HUES64 (cell line): ENCODE results near the gene NSUN5.
"Not testable (repeated sequence)": the region's sequence is repeated elsewhere in the genome, so short reads cannot be mapped to it uniquely, and the experiment has no call there.

Experiments
- H3K27ac ChIP-seq: 2 replicates; pipeline ENCODE4 v1.7.0; 2013; ENCODE audit warnings: low read depth, low read length, inconsistent platforms
- H3K27me3 ChIP-seq: 2 replicates; pipeline ENCODE4 v1.6.1; 2013; ENCODE audit warnings: mild to moderate bottlenecking, low read length; ENCODE audit not compliant: insufficient read depth
- H3K36me3 ChIP-seq: 2 replicates; pipeline ENCODE4 v1.6.1; 2013; ENCODE audit warnings: mild to moderate bottlenecking, low read length; ENCODE audit not compliant: insufficient read depth
- H3K4me1 ChIP-seq: 2 replicates; pipeline ENCODE4 v1.6.1; 2013; ENCODE audit warnings: mild to moderate bottlenecking, low read length, moderate library complexity; ENCODE audit not compliant: insufficient read depth
- H3K4me3 ChIP-seq: 2 replicates; pipeline ENCODE4 v1.5.1; 2013; ENCODE audit warnings: mild to moderate bottlenecking, low read length, moderate library complexity
- H3K9ac ChIP-seq: 2 replicates; pipeline ENCODE4 v1.6.1; 2013; ENCODE audit warnings: mild to moderate bottlenecking, low read depth, low read length
- H3K9me3 ChIP-seq: 2 replicates; pipeline ENCODE4 v1.6.1; 2013; ENCODE audit warnings: low read depth, low read length; ENCODE audit not compliant: insufficient read depth
- WGBS: fragments of 150-250, 120-280 bp; methylation state at CpG from one replicate; pipeline ENCODE4 v1.1.7; 2013; ENCODE audit warnings: missing lambda C conversion rate; 5-methylcytosine and 5-hydroxymethylcytosine counted together

NSUN5 gene

GRCh38 chr7:73343671-73344380, 35.2 kb upstream of the NSUN5 start:
- Histone ChIP-seq H3K9ac (no peak overlapping the region), H3K27me3 (no peaks in the 10 kb centered on the region), H3K9me3 (no peaks in the 10 kb centered on the region), H3K27ac (no peak overlapping the region), H3K4me1 (peaks cover 12% of the 10 kb centered on the region), H3K36me3 (no peaks in the 10 kb centered on the region), H3K4me3 (no peak overlapping the region)
- 89% methylated on average over 7 of the region's 7 CpGs for WGBS

GRCh38 chr7:73342645-73343044, 34.0 kb upstream of the NSUN5 start:
- Histone ChIP-seq H3K27me3 (no peaks in the 10 kb centered on the region), H3K4me3 (no peak overlapping the region), H3K9ac (no peak overlapping the region), H3K9me3 (no peaks in the 10 kb centered on the region), H3K4me1 (peaks cover 12% of the 10 kb centered on the region), H3K27ac (no peak overlapping the region), H3K36me3 (no peaks in the 10 kb centered on the region)
- 68% methylated on average over 8 of the region's 8 CpGs for WGBS

GRCh38 chr7:73341877-73342276, 33.3 kb upstream of the NSUN5 start:
- H3K4me3 ChIP-seq = no peak overlapping the region
- no peak overlapping the region for H3K27ac ChIP-seq
- H3K27me3 ChIP-seq = no peaks in the 10 kb centered on the region
- H3K4me1 ChIP-seq = peaks cover 12% of the 10 kb centered on the region
- H3K36me3 ChIP-seq = no peaks in the 10 kb centered on the region
- 80% methylated on average over 7 of the region's 8 CpGs for WGBS
- no peak overlapping the region for H3K9ac ChIP-seq
- H3K9me3 ChIP-seq = no peaks in the 10 kb centered on the region

- no peak overlapping the region for H3K4me3 ChIP-seq
- H3K36me3 ChIP-seq = no peaks in the 10 kb centered on the region
- H3K27me3 ChIP-seq = no peaks in the 10 kb centered on the region
- no peak overlapping the region for H3K9ac ChIP-seq
- WGBS = 76% methylated on average over 7 of the region's 7 CpGs
- no peak overlapping the region for H3K27ac ChIP-seq
- H3K9me3 ChIP-seq = no peaks in the 10 kb centered on the region
- peaks cover 12% of the 10 kb centered on the region for H3K4me1 ChIP-seq
These were observed 31.9 kb upstream of the NSUN5 start for GRCh38 chr7:73340514-73340913.

- Histone ChIP-seq H3K4me3 (no peak overlapping the region), H3K4me1 (peaks cover 12% of the 10 kb centered on the region), H3K9me3 (no peaks in the 10 kb centered on the region), H3K27ac (no peak overlapping the region), H3K36me3 (no peaks in the 10 kb centered on the region), H3K27me3 (no peaks in the 10 kb centered on the region), H3K9ac (no peak overlapping the region)
- 93% methylated on average over 8 of the region's 10 CpGs for WGBS
These were observed 29.7 kb upstream of the NSUN5 start for GRCh38 chr7:73338321-73338720.

GRCh38 chr7:73332447-73332846, 23.8 kb upstream of the NSUN5 start:
- no peaks in the 10 kb centered on the region for H3K27me3 ChIP-seq
- no peaks in the 10 kb centered on the region for H3K36me3 ChIP-seq
- no peak overlapping the region for H3K9ac ChIP-seq
- H3K4me3 ChIP-seq = no peak overlapping the region
- WGBS = 88% methylated on average over 5 of the region's 6 CpGs
- no peaks in the 10 kb centered on the region for H3K9me3 ChIP-seq
- peaks cover 9% of the 10 kb centered on the region; the same call in 1 of the 2 replicates for H3K4me1 ChIP-seq
- no peak overlapping the region for H3K27ac ChIP-seq

- H3K4me1 ChIP-seq = peaks cover 9% of the 10 kb centered on the region; the same call in 1 of the 2 replicates
- 62% methylated on average over 6 of the region's 6 CpGs for WGBS
- no peak overlapping the region for H3K27ac ChIP-seq
- H3K9ac ChIP-seq = no peak overlapping the region
- H3K9me3 ChIP-seq = no peaks in the 10 kb centered on the region
- no peaks in the 10 kb centered on the region for H3K36me3 ChIP-seq
- H3K4me3 ChIP-seq = no peak overlapping the region
- no peaks in the 10 kb centered on the region for H3K27me3 ChIP-seq
These were observed 22.1 kb upstream of the NSUN5 start for GRCh38 chr7:73330772-73331171.

- H3K27me3 ChIP-seq = no peaks in the 10 kb centered on the region
- 82% methylated on average over 11 of the region's 11 CpGs for WGBS
- no peak overlapping the region for H3K4me3 ChIP-seq
- H3K36me3 ChIP-seq = no peaks in the 10 kb centered on the region
- peaks cover 9% of the 10 kb centered on the region; the same call in 1 of the 2 replicates for H3K4me1 ChIP-seq
- no peak overlapping the region for H3K9ac ChIP-seq
- H3K27ac ChIP-seq = no peak overlapping the region
- no peaks in the 10 kb centered on the region for H3K9me3 ChIP-seq
These were observed 21.4 kb upstream of the NSUN5 start for GRCh38 chr7:73329861-73330581.

GRCh38 chr7:73328696-73329095, 20.1 kb upstream of the NSUN5 start:
- Histone ChIP-seq H3K4me3 (no peak overlapping the region), H3K36me3 (no peaks in the 10 kb centered on the region), H3K27me3 (no peaks in the 10 kb centered on the region), H3K4me1 (peaks cover 9% of the 10 kb centered on the region; the same call in 1 of the 2 replicates), H3K9ac (no peak overlapping the region), H3K27ac (no peak overlapping the region), H3K9me3 (no peaks in the 10 kb centered on the region)
- WGBS = 95% methylated on average over 10 of the region's 10 CpGs

- WGBS = 97% methylated on average over 43 of the region's 43 CpGs
- H3K4me3 ChIP-seq, H3K9me3 ChIP-seq, H3K27me3 ChIP-seq, H3K36me3 ChIP-seq, H3K9ac ChIP-seq, H3K4me1 ChIP-seq, H3K27ac ChIP-seq: not testable (repeated sequence)
These were observed 19.3 kb upstream of the NSUN5 start, which contains the start of the genes FKBP6 and TRIM50 for GRCh38 chr7:73327922-73328321. Gene FKBP6, plus strand, starts transcription at chr7:73328161. Its CDS starts 268 bp downstream, at chr7:73328429. Gene TRIM50, minus strand, starts transcription at chr7:73328082. Its CDS starts 3,295 bp downstream, at chr7:73324787.

GRCh38 chr7:73327449-73327848, 18.8 kb upstream of the NSUN5 start:
- not testable (repeated sequence) for H3K4me1 ChIP-seq, H3K36me3 ChIP-seq, H3K4me3 ChIP-seq, H3K9ac ChIP-seq, H3K9me3 ChIP-seq, H3K27ac ChIP-seq, H3K27me3 ChIP-seq
- 94% methylated on average over 10 of the region's 13 CpGs for WGBS
